ENCODE results near the gene FAM120B.

The FAM120B gene

GRCh38 chr6:170289180-170289931, 17.2 kb upstream of the FAM120B start:
- Mint-ChIP-seq H3K9me3 (ENCODE audit: low read depth) (no peaks in the 10 kb centered on the region), H3K4me3 (peak overlapping the region; percentile 88), H3K36me3 (peaks cover 2% of the 10 kb centered on the region), H3K27me3 (peaks cover 12% of the 10 kb centered on the region), H3K27ac (peak overlapping the region; percentile 61), H3K4me1 (ENCODE audit: low read depth) (peaks cover 34% of the 10 kb centered on the region)

GRCh38 chr6:170289951-170290295, 16.6 kb upstream of the FAM120B start:
- Mint-ChIP-seq H3K36me3 (peaks cover 2% of the 10 kb centered on the region), H3K27me3 (peaks cover 15% of the 10 kb centered on the region), H3K9me3 (ENCODE audit: low read depth) (no peaks in the 10 kb centered on the region), H3K27ac (no peak overlapping the region), H3K4me1 (ENCODE audit: low read depth) (peaks cover 40% of the 10 kb centered on the region), H3K4me3 (peak overlapping the region; percentile 88)

- Mint-ChIP-seq H3K4me1 (ENCODE audit: low read depth) (peaks cover 43% of the 10 kb centered on the region), H3K9me3 (ENCODE audit: low read depth) (no peaks in the 10 kb centered on the region), H3K4me3 (peak within 1 kb of the TSS; percentile 94), H3K36me3 (no peaks in the 10 kb centered on the region), H3K27me3 (peaks cover 16% of the 10 kb centered on the region), H3K27ac (peak within 1 kb of the TSS; percentile 46)
Observed at GRCh38 chr6:170290296-170291128, 16.0 kb upstream of the FAM120B start, which contains the start of gene DLL1. DLL1 (minus strand) TSS chr6:170291078; CDS start chr6:170290139, 939 bp downstream.

GRCh38 chr6:170291271-170292110, 15.1 kb upstream of the FAM120B start:
- no peaks in the 10 kb centered on the region for H3K36me3 Mint-ChIP-seq
- peaks cover 43% of the 10 kb centered on the region for H3K4me1 Mint-ChIP-seq (ENCODE audit: low read depth)
- no peaks in the 10 kb centered on the region for H3K9me3 Mint-ChIP-seq (ENCODE audit: low read depth)
- peaks cover 16% of the 10 kb centered on the region for H3K27me3 Mint-ChIP-seq
- H3K27ac Mint-ChIP-seq, result no peak overlapping the region
- peak overlapping the region; percentile 94 for H3K4me3 Mint-ChIP-seq

- Mint-ChIP-seq H3K4me1 (ENCODE audit: low read depth) (peaks cover 43% of the 10 kb centered on the region), H3K27me3 (peaks cover 16% of the 10 kb centered on the region), H3K4me3 (peak overlapping the region; percentile 94), H3K36me3 (no peaks in the 10 kb centered on the region), H3K9me3 (ENCODE audit: low read depth) (no peaks in the 10 kb centered on the region), H3K27ac (no peak overlapping the region)
Observed at GRCh38 chr6:170292111-170292406, 14.5 kb upstream of the FAM120B start.

GRCh38 chr6:170292407-170293158, 14.0 kb upstream of the FAM120B start:
- Mint-ChIP-seq H3K36me3 (no peaks in the 10 kb centered on the region), H3K4me1 (ENCODE audit: low read depth) (peaks cover 43% of the 10 kb centered on the region), H3K27ac (no peak overlapping the region), H3K4me3 (peak overlapping the region; percentile 94), H3K27me3 (peaks cover 16% of the 10 kb centered on the region), H3K9me3 (ENCODE audit: low read depth) (no peaks in the 10 kb centered on the region)

GRCh38 chr6:170293341-170294231, 13.0 kb upstream of the FAM120B start:
- peaks cover 40% of the 10 kb centered on the region for H3K4me1 Mint-ChIP-seq (ENCODE audit: low read depth)
- no peaks in the 10 kb centered on the region for H3K36me3 Mint-ChIP-seq
- peaks cover 16% of the 10 kb centered on the region for H3K27me3 Mint-ChIP-seq
- H3K4me3 Mint-ChIP-seq, result peak overlapping the region; percentile 25
- H3K27ac Mint-ChIP-seq, result no peak overlapping the region
- H3K9me3 Mint-ChIP-seq (ENCODE audit: low read depth), result no peaks in the 10 kb centered on the region

GRCh38 chr6:170294298-170294730, 12.2 kb upstream of the FAM120B start:
- no peaks in the 10 kb centered on the region for H3K9me3 Mint-ChIP-seq (ENCODE audit: low read depth)
- peaks cover 35% of the 10 kb centered on the region for H3K4me1 Mint-ChIP-seq (ENCODE audit: low read depth)
- no peak overlapping the region for H3K27ac Mint-ChIP-seq
- H3K4me3 Mint-ChIP-seq, result peak overlapping the region; percentile 25
- H3K27me3 Mint-ChIP-seq, result peaks cover 16% of the 10 kb centered on the region
- H3K36me3 Mint-ChIP-seq, result no peaks in the 10 kb centered on the region

GRCh38 chr6:170294813-170295509, 11.6 kb upstream of the FAM120B start:
- peaks cover 35% of the 10 kb centered on the region for H3K4me1 Mint-ChIP-seq (ENCODE audit: low read depth)
- peak overlapping the region; percentile 75 for H3K4me3 Mint-ChIP-seq
- no peaks in the 10 kb centered on the region for H3K36me3 Mint-ChIP-seq
- H3K9me3 Mint-ChIP-seq (ENCODE audit: low read depth), result no peaks in the 10 kb centered on the region
- H3K27ac Mint-ChIP-seq, result peak overlapping the region; percentile 10
- peaks cover 16% of the 10 kb centered on the region for H3K27me3 Mint-ChIP-seq

GRCh38 chr6:170295510-170296422, 10.8 kb upstream of the FAM120B start:
- H3K27ac Mint-ChIP-seq, result no peak overlapping the region

GRCh38 chr6:170296423-170296745, 10.2 kb upstream of the FAM120B start:
- H3K4me3 Mint-ChIP-seq, result no peak overlapping the region
- H3K27me3 Mint-ChIP-seq, result peaks cover 16% of the 10 kb centered on the region

More at GRCh38 chr6:170295510-170296422, 10.8 kb upstream of the FAM120B start:
- Mint-ChIP-seq H3K4me3 (peak overlapping the region; percentile 75), H3K9me3 (ENCODE audit: low read depth) (no peaks in the 10 kb centered on the region), H3K4me1 (ENCODE audit: low read depth) (peaks cover 35% of the 10 kb centered on the region), H3K27me3 (peaks cover 16% of the 10 kb centered on the region), H3K36me3 (no peaks in the 10 kb centered on the region)

GRCh38 chr6:170296746-170297575, 9.6 kb upstream of the FAM120B start:
- Mint-ChIP-seq H3K4me1 (ENCODE audit: low read depth) (peaks cover 33% of the 10 kb centered on the region), H3K27me3 (peaks cover 14% of the 10 kb centered on the region), H3K9me3 (ENCODE audit: low read depth) (no peaks in the 10 kb centered on the region), H3K27ac (no peak overlapping the region), H3K36me3 (no peaks in the 10 kb centered on the region), H3K4me3 (peak overlapping the region; percentile 51)

More at GRCh38 chr6:170296423-170296745, 10.2 kb upstream of the FAM120B start:
- Mint-ChIP-seq H3K36me3 (no peaks in the 10 kb centered on the region), H3K4me1 (ENCODE audit: low read depth) (peaks cover 35% of the 10 kb centered on the region), H3K27ac (no peak overlapping the region), H3K9me3 (ENCODE audit: low read depth) (no peaks in the 10 kb centered on the region)

Data from activated naive CD8-positive, alpha-beta T cell (primary cell).